ENCODE results near the gene MTA1. TPM values are rescaled to one million over a fixed set of nuclear protein-coding genes. Genes with fewer than 3 reads are reported as not detected.

The MTA1 gene
- polyA plus RNA-seq, 2 of the 4 experiments (the other 2 are of a cell fraction), result 46.8 to 86.7 TPM

DNA sequence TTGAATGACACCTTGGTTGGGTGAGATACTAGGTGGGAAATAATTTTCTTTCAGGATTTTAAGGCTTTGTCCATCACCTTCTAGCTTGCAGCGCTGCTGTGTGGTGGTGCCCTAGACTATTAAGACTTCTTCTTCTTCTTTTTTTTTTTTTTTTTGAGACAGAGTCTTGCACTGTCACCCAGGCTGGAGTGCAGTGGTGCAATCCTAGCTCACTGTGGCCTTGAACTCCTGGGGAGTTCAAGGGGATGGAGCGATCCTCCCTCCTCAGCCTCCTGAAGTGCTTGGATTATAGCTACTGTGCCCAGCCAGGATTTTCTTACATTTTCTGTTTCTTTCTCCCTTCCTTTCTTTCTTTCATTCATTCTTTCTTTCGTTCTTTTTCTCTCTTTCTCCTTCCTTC, 10.3 kb upstream of the MTA1 start:
- POLR2A ChIA-PET, result no interaction called here
- TF ChIP-seq CBX8 (IDR thresholded peaks at IDR 0.05) (no peak), CEBPB (IDR thresholded peaks at IDR 0.05) (no peak), BHLHE40 (IDR thresholded peaks at IDR 0.05; ENCODE audit: low read depth, low read length) (no peak), RAD21 (conservative IDR thresholded peaks at IDR 0.05 in 1 of 2, IDR thresholded peaks at IDR 0.05 in 1 of 2) (no peak), ESRRA (IDR thresholded peaks at IDR 0.05; ENCODE audit: borderline replicate concordance, low read length) (no peak), JUN (IDR thresholded peaks at IDR 0.05) (no peak), FOSL2 (IDR thresholded peaks at IDR 0.05) (no peak), FOSL2 (CRISPR knock-in tag; IDR thresholded peaks at IDR 0.05) (no peak), ZFP36 (IDR thresholded peaks at IDR 0.05; ENCODE audit: borderline replicate concordance, partially characterized antibody) (no peak)
- TF ChIP-seq, protein P1, sequence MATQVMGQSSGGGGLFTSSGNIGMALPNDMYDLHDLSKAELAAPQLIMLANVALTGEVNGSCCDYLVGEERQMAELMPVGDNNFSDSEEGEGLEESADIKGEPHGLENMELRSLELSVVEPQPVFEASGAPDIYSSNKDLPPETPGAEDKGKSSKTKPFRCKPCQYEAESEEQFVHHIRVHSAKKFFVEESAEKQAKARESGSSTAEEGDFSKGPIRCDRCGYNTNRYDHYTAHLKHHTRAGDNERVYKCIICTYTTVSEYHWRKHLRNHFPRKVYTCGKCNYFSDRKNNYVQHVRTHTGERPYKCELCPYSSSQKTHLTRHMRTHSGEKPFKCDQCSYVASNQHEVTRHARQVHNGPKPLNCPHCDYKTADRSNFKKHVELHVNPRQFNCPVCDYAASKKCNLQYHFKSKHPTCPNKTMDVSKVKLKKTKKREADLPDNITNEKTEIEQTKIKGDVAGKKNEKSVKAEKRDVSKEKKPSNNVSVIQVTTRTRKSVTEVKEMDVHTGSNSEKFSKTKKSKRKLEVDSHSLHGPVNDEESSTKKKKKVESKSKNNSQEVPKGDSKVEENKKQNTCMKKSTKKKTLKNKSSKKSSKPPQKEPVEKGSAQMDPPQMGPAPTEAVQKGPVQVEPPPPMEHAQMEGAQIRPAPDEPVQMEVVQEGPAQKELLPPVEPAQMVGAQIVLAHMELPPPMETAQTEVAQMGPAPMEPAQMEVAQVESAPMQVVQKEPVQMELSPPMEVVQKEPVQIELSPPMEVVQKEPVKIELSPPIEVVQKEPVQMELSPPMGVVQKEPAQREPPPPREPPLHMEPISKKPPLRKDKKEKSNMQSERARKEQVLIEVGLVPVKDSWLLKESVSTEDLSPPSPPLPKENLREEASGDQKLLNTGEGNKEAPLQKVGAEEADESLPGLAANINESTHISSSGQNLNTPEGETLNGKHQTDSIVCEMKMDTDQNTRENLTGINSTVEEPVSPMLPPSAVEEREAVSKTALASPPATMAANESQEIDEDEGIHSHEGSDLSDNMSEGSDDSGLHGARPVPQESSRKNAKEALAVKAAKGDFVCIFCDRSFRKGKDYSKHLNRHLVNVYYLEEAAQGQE (IDR thresholded peaks at IDR 0.05), result no peak
- TF ChIP-seq, protein P2, sequence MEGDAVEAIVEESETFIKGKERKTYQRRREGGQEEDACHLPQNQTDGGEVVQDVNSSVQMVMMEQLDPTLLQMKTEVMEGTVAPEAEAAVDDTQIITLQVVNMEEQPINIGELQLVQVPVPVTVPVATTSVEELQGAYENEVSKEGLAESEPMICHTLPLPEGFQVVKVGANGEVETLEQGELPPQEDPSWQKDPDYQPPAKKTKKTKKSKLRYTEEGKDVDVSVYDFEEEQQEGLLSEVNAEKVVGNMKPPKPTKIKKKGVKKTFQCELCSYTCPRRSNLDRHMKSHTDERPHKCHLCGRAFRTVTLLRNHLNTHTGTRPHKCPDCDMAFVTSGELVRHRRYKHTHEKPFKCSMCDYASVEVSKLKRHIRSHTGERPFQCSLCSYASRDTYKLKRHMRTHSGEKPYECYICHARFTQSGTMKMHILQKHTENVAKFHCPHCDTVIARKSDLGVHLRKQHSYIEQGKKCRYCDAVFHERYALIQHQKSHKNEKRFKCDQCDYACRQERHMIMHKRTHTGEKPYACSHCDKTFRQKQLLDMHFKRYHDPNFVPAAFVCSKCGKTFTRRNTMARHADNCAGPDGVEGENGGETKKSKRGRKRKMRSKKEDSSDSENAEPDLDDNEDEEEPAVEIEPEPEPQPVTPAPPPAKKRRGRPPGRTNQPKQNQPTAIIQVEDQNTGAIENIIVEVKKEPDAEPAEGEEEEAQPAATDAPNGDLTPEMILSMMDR (IDR thresholded peaks at IDR 0.05), result no peak
- H3K4me1 ChIP-seq, result peaks cover 7% of the 10 kb centered on the region; the same call in 2 of the 3 replicates
- DNase-seq (ENCODE audit: low read depth in 1 of 2, low spot score in 1 of 2) (no peak), ATAC-seq (no peak), FAIRE-seq (no peak)
- no peak overlapping the region for H3K4me3 ChIP-seq
- CTCF ChIA-PET, result interaction anchor here (0.7 to 1.2 kb wide), 2 partner anchors 39 to 128 kb away, joined by 3 read pairs; no protein-coding TSS in a partner anchor
- no peak overlapping the region for H3K27ac ChIP-seq
- H3K4me2 ChIP-seq, result no peak overlapping the region
- 86% methylated on average over 3 of the region's 3 CpGs for WGBS (ENCODE audit: missing lambda C conversion rate)
- H3K9me3 ChIP-seq, result peaks cover 9% of the 10 kb centered on the region

DNA sequence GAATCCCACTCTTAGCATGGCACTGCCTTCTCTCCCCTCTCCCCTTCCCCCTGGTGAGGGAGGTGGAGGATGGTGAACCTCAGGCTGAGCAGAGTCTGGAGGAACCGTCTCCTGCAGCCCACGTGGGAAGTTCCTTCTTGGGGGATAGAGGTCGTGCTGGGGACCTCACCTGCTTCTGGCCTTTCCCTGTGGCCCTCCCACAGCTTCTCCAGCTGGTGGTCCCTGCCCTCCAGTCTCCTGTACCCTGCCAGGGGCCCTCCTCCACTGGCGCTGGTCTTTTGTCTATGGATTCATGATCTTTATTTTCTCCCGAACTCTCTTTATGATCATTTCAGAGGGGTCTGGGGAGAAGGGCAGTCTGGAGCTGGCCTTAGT, 9.0 kb upstream of the MTA1 start:
- Histone ChIP-seq H3K4me1 (peaks cover 12% of the 10 kb centered on the region; the same call in 2 of the 3 replicates), H3K9me3 (no peaks in the 10 kb centered on the region), H3K27ac (peak overlapping the region in 1 of 2 experiments; percentile 76; a peak in 3 of 6 replicates), H3K4me3 (no peak overlapping the region), H3K4me2 (peak overlapping the region; percentile 77; the same call in 2 of the 3 replicates)
- CTCF ChIA-PET, result interaction anchor here (1.5 to 1.6 kb wide), 3 partner anchors 40 to 321 kb away, joined by 3 to 8 read pairs (median 6); no protein-coding TSS in a partner anchor
- no peak for TF ChIP-seq MYC (IDR thresholded peaks at IDR 0.05; ENCODE audit: borderline replicate concordance, low read length)
- TF ChIP-seq JUN (IDR thresholded peaks at IDR 0.05), result no peak
- no peak for TF ChIP-seq ZNF302 (CRISPR knock-in tag; IDR thresholded peaks at IDR 0.05)
- TF ChIP-seq, protein P3, sequence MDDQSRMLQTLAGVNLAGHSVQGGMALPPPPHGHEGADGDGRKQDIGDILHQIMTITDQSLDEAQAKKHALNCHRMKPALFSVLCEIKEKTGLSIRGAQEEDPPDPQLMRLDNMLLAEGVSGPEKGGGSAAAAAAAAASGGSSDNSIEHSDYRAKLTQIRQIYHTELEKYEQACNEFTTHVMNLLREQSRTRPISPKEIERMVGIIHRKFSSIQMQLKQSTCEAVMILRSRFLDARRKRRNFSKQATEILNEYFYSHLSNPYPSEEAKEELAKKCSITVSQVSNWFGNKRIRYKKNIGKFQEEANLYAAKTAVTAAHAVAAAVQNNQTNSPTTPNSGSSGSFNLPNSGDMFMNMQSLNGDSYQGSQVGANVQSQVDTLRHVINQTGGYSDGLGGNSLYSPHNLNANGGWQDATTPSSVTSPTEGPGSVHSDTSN (IDR thresholded peaks at IDR 0.05), result no peak
- TF ChIP-seq, protein P1 (IDR thresholded peaks at IDR 0.05), result no peak
- TF ChIP-seq, protein P4, sequence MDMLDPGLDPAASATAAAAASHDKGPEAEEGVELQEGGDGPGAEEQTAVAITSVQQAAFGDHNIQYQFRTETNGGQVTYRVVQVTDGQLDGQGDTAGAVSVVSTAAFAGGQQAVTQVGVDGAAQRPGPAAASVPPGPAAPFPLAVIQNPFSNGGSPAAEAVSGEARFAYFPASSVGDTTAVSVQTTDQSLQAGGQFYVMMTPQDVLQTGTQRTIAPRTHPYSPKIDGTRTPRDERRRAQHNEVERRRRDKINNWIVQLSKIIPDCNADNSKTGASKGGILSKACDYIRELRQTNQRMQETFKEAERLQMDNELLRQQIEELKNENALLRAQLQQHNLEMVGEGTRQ (IDR thresholded peaks at IDR 0.05), result no peak
- TF ChIP-seq TFCP2L1 (CRISPR knock-in tag; IDR thresholded peaks at IDR 0.05), result no peak
- no peak for TF ChIP-seq NR3C1 (IDR thresholded peaks at IDR 0.05)
- TF ChIP-seq NFE2L2 (conservative IDR thresholded peaks at IDR 0.05; ENCODE audit: low read length), result no peak
- no peak for TF ChIP-seq CEBPB (IDR thresholded peaks at IDR 0.05)
- TF ChIP-seq SMC3 (IDR thresholded peaks at IDR 0.05), result no peak
- no peak for TF ChIP-seq MAFK (IDR thresholded peaks at IDR 0.05; ENCODE audit: partially characterized antibody)
- no peak for TF ChIP-seq RCOR1 (IDR thresholded peaks at IDR 0.05; ENCODE audit: low read depth, low read length)
- no peak for TF ChIP-seq GATA3 (IDR thresholded peaks at IDR 0.05; ENCODE audit: borderline replicate concordance)
- WGBS (ENCODE audit: missing lambda C conversion rate), result 89% methylated on average over 5 of the region's 5 CpGs
- DNase-seq (ENCODE audit: low read depth in 1 of 2, low spot score in 1 of 2) (no peak), ATAC-seq (no peak), FAIRE-seq (no peak)
- POLR2A ChIA-PET, result interaction anchor here (1.5 to 1.6 kb wide), 3 partner anchors 11 to 109 kb away, joined by 3 to 4 read pairs (median 4); partner anchors contain the start of gene BRF1
